T-helper 1 cell treated with Interleukin-12 subunit alpha and Interleukin-12 subunit beta and Interleukin-4 antibody, amounts not matched to agents 30 μg/mL and 1 μg/mL, for 36 hours (primary cell): ENCODE measurements around the gene F10.

Experiments used
- H3K27ac Mint-ChIP-seq: one replicate; pipeline ENCODE4 v1.8.0; 2021; ENCODE audit warnings: mild to moderate bottlenecking, mixed read lengths
- H3K27me3 Mint-ChIP-seq: one replicate; pipeline ENCODE4 v1.8.0; 2021; ENCODE audit warnings: low read depth, mixed read lengths
- H3K36me3 Mint-ChIP-seq: one replicate; pipeline ENCODE4 v1.8.0; 2021; ENCODE audit warnings: low read depth, mixed read lengths
- H3K4me1 Mint-ChIP-seq: one replicate; pipeline ENCODE4 v1.8.0; 2021; ENCODE audit warnings: low read depth, mixed read lengths
- H3K4me3 Mint-ChIP-seq: one replicate; pipeline ENCODE4 v1.8.0; 2021; ENCODE audit warnings: mild to moderate bottlenecking, moderate library complexity, mixed read lengths
- H3K9me3 Mint-ChIP-seq: one replicate; pipeline ENCODE4 v1.8.0; 2021; ENCODE audit warnings: mixed read lengths

F10 gene

DNA sequence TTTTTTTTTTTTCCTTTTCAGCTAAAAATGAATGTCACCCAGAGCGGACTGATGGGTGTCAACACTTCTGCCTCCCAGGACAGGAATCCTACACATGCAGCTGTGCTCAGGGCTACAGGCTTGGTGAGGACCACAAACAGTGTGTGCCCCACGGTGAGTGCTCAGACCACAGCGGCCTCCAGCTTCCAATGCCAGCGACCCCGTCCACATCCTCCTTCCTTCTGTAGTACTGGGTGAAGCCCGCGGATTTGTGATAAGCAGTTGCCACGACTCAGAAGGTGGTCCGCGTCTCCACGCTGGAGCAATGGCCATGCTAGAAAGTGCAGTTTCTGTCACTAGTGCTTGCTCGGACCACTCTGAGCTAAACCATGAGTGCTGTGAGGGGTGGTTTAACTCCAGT, 41.9 kb downstream of the F10 start:
- Mint-ChIP-seq H3K4me3 (peak overlapping the region; percentile 43), H3K4me1 (peaks cover 13% of the 10 kb centered on the region), H3K27ac (no peak overlapping the region), H3K27me3 (no peaks in the 10 kb centered on the region), H3K9me3 (no peaks in the 10 kb centered on the region), H3K36me3 (peaks cover 15% of the 10 kb centered on the region)

DNA sequence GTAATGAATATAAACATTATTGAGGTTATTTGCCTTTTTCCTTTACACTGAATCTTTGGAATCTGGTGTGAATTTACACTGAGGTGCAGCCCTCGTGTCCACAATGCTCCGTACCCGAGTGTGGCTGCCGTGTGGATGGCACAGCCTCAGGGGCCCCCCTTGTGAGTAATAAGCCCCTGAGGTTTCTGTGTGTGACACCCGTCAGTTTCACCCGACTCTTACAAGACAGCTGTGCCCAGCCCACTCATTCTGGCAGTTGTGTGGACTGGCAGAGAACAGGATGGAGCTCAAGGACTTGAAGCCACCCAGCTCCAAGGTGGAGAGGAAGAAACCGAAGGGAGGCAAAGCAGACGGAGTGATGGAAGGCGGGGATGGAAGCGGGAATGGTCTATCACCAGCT, 43.7 kb downstream of the F10 start:
- no peak overlapping the region for H3K4me3 Mint-ChIP-seq
- no peaks in the 10 kb centered on the region for H3K27me3 Mint-ChIP-seq
- H3K27ac Mint-ChIP-seq = peak overlapping the region; percentile 50
- no peaks in the 10 kb centered on the region for H3K9me3 Mint-ChIP-seq
- peaks cover 11% of the 10 kb centered on the region for H3K4me1 Mint-ChIP-seq
- peaks cover 24% of the 10 kb centered on the region for H3K36me3 Mint-ChIP-seq

DNA sequence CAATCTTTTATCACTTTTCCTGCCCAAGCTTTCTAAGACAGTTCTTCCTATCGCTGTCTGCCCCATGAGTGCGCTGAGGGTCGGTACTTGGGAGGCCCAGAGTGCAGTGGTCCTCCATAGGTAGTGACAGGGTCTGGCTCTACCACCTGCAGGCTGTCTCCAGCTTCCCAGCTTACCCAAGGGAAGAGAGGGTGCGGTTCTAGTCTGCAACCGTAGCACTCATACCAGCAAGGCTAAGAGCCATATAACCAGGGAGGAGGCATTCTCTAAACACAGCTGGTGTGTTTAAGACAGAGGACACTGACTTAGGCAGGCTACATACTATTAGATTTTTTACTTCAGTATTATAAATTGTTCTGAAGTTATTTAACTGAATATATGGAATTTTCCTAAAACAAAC, 44.1 kb downstream of the F10 start:
- Mint-ChIP-seq H3K27me3 (no peaks in the 10 kb centered on the region), H3K36me3 (peaks cover 28% of the 10 kb centered on the region)

DNA sequence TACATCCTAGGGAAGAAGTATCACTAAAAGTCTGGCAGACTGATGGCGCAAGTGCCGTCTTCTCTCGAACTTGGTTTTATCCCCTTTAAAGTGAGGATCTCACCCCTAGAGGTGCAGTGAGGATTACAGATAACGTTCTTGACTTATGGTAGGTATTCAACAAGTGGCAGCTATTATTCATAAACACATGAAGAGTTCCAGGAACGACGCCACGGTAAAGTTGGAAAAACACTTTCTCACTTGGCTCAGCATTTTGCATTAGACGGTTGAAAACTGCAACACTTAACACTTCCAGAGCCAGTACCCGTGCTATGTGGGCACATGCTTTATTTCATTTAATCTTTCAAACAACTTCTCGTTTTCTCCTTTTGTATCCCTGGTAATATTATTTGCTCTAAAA, 44.6 kb downstream of the F10 start:
- H3K36me3 Mint-ChIP-seq = peaks cover 30% of the 10 kb centered on the region
- H3K27ac Mint-ChIP-seq = no peak overlapping the region
- no peaks in the 10 kb centered on the region for H3K9me3 Mint-ChIP-seq
- H3K4me1 Mint-ChIP-seq = peaks cover 11% of the 10 kb centered on the region
- no peaks in the 10 kb centered on the region for H3K27me3 Mint-ChIP-seq
- no peak overlapping the region for H3K4me3 Mint-ChIP-seq

More for the DNA sequence above, 44.1 kb downstream of the F10 start:
- H3K9me3 Mint-ChIP-seq = no peaks in the 10 kb centered on the region
- H3K4me3 Mint-ChIP-seq = no peak overlapping the region
- H3K27ac Mint-ChIP-seq = no peak overlapping the region
- peaks cover 11% of the 10 kb centered on the region for H3K4me1 Mint-ChIP-seq

DNA sequence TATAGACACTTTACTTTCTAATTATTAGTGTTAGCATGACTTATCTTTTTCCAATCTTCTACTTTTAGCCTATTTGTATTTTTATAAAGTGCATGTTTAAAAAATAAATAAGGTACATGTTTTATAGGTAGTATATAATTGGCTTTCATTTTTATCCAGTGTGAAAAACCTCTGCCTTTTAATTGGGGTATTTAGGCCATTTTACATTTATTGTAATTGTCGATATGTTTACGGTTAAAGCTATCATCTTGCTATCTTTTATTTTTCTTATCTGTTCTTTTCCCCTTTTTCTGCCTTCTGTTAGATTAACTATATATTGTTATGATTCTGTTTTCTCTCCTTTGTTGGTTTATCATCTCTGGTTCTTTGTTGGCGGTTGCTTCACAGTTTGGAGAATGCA, 45.0 kb downstream of the F10 start:
- Mint-ChIP-seq H3K27ac (no peak overlapping the region), H3K36me3 (peaks cover 34% of the 10 kb centered on the region)

DNA sequence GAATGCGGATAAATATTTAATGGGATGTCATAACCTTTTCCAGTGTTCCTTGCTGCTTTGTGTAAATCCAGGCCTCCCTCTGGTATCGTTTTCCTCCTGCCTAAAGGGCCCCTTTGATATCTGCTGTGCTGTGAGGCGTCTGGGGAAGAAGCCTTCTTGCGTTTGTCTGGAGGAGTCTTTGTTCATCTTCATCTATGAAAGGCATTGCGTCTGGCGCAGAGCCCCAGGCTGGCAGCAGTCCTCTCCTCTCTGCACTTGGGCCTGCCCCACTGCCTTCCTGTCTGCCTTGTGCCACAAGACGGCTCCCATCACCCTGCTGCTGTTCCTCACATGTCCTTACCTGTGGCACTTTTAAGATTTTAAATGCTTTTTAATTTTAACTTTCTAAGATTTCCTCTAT, 45.6 kb downstream of the F10 start:
- no peak overlapping the region for H3K4me3 Mint-ChIP-seq
- no peak overlapping the region for H3K27ac Mint-ChIP-seq
- H3K27me3 Mint-ChIP-seq = no peaks in the 10 kb centered on the region
- peaks cover 37% of the 10 kb centered on the region for H3K36me3 Mint-ChIP-seq
- H3K9me3 Mint-ChIP-seq = no peaks in the 10 kb centered on the region
- peaks cover 14% of the 10 kb centered on the region for H3K4me1 Mint-ChIP-seq

More for the DNA sequence above, 45.0 kb downstream of the F10 start:
- no peaks in the 10 kb centered on the region for H3K9me3 Mint-ChIP-seq
- peaks cover 11% of the 10 kb centered on the region for H3K4me1 Mint-ChIP-seq
- no peak overlapping the region for H3K4me3 Mint-ChIP-seq
- no peaks in the 10 kb centered on the region for H3K27me3 Mint-ChIP-seq

DNA sequence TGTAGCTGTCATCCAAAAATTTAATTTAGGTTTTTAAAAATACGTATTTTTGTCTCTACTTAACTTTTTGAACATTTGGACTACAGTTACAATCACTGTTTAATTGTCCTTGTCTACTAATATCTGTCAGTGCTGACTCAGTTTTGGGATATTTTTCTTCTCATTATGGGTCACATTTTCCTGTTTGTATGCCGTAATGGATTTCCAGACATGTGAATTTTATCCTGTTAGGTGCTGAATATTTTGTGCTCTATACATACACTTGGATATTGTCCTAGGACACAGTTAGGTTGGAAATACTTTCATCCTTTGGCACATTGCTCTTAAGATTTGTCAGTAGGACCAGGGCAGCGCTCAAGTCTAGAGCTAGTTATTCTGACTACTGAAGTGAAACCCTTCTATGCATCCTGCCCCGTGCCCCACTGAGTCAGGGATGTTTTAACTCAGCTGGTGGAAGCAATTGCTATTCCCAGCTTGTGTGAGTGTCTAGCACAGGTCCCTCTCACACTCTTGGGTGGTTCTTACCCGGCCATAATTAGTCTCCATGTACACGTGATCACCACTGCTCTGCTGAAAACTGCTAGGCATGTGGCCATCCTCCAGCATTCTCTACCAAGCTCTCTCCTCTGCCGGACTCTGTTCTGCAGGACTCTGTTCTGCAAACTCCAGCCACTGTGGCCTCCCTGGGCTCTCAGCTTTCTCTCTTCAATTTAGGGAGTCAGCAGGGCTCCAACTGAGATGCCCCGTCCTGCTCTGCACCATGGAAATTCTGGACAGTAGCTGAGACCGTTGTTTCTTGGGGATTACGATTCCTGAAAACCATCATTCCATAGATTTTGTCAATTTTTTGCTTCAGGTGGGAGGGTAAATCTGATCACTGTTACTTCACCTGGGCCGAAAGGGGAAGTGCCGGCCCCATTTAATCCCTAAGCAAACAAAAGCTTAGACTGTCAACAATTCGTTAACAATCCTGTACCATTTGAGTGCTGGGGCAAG, 47.0 kb downstream of the F10 start:
- Mint-ChIP-seq H3K4me1 (peaks cover 14% of the 10 kb centered on the region), H3K36me3 (peaks cover 40% of the 10 kb centered on the region), H3K9me3 (no peaks in the 10 kb centered on the region), H3K4me3 (no peak overlapping the region), H3K27ac (no peak overlapping the region), H3K27me3 (no peaks in the 10 kb centered on the region)

DNA sequence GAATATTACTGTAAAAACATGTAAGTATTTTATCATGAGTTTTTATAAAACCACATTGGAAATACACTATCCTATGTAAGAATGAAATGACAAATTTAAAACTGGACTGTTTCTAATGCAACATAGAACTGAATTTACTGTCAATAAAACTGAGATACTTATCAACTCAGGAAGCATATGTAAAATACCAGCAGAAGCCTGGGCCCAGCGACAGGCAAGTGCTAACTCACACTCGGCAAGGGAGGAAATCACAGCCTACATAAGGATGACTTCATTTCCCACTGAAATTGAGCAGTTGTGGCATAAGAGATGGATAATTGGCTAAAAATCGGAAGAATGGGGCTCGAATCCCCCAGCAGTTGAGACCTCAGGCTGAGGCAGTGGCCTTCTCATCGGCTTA, 47.9 kb downstream of the F10 start:
- H3K4me3 Mint-ChIP-seq = no peak overlapping the region
- no peaks in the 10 kb centered on the region for H3K9me3 Mint-ChIP-seq
- H3K36me3 Mint-ChIP-seq = peaks cover 48% of the 10 kb centered on the region
- no peaks in the 10 kb centered on the region for H3K27me3 Mint-ChIP-seq
- peaks cover 15% of the 10 kb centered on the region for H3K4me1 Mint-ChIP-seq
- no peak overlapping the region for H3K27ac Mint-ChIP-seq

DNA sequence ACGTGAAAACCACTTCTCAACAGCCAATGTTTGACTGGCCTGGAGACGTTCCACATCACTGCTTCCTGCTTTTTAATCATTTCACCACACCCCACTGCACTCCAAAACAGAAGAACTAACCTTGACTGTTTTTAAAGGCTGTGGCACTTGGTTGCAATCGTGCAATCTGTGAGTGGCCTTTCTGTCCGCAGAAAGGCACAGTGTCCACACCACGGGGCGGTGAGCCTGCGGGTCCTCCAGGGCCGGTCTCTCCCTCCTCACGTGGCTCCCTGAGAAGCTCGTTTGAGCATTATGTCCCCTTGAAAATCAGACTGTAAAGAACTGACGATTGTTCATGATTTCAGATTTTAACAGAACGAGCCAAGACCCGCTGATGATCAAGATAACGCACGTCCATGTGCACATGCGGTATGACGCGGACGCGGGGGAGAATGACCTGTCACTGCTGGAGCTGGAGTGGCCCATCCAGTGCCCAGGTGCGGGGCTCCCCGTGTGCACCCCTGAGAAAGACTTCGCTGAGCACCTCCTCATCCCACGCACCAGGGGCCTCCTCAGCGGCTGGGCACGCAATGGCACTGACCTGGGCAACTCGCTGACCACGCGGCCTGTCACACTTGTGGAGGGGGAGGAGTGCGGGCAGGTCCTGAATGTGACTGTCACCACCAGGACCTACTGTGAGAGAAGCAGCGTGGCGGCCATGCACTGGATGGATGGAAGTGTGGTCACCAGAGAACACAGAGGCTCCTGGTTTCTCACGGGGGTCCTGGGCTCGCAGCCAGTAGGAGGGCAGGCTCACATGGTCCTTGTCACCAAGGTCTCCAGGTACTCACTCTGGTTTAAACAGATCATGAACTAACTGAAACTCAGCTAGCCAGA, 48.9 kb downstream of the F10 start:
- H3K27ac Mint-ChIP-seq = no peak overlapping the region
- peaks cover 25% of the 10 kb centered on the region for H3K4me1 Mint-ChIP-seq
- H3K36me3 Mint-ChIP-seq = peaks cover 53% of the 10 kb centered on the region
- H3K9me3 Mint-ChIP-seq = peaks cover 4% of the 10 kb centered on the region
- H3K4me3 Mint-ChIP-seq = no peak overlapping the region
- H3K27me3 Mint-ChIP-seq = no peaks in the 10 kb centered on the region

DNA sequence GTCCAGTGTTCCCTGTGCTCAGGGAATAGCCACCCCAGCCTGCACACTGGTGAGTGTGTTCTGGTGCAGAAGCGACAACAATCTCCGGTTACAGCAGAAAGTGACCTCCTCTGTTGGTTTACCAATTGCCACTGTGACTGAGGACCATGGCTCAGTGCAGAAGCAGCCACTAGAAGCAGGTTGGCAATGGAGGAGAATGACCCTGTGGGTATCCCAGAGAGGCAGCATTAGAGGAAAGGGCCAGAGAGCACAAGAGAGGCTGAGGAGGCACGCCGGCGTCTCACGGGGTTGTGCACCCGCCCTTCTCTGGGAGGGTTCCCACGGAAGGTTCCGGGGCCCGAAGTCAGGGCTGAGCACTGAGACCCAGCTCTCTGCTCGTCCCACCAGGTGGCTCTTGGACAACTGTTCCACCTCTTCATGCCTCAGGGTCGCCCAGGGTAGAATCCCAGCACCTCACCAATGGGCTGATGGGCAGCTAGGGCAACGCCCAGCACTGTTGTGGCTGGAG, 49.9 kb downstream of the F10 start:
- no peak overlapping the region for H3K27ac Mint-ChIP-seq
- peaks cover 4% of the 10 kb centered on the region for H3K9me3 Mint-ChIP-seq
- H3K27me3 Mint-ChIP-seq = no peaks in the 10 kb centered on the region
- H3K36me3 Mint-ChIP-seq = peaks cover 53% of the 10 kb centered on the region
- H3K4me3 Mint-ChIP-seq = no peak overlapping the region
- peaks cover 25% of the 10 kb centered on the region for H3K4me1 Mint-ChIP-seq

DNA sequence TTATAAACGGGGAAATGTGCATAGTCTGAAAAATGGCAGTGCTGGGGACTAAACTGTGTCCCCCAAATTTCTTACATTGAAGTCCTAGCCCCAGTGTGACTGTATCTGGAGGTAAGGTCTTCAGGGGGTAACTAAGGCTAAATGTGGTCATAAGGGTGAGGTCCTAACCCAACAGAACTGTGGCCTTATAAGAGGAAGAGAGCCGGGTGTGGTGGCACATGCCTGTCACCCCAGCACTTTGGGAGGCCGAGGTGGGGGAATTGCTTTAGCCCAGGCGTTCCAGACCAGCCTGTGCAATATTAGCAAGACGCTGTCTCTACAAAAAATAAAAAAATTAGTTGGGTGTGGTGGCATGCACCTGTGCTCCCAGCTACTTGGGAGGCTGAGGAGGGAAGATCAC, 53.7 kb downstream of the F10 start:
- peak overlapping the region; percentile 92 for H3K27ac Mint-ChIP-seq
- peaks cover 49% of the 10 kb centered on the region for H3K4me1 Mint-ChIP-seq

DNA sequence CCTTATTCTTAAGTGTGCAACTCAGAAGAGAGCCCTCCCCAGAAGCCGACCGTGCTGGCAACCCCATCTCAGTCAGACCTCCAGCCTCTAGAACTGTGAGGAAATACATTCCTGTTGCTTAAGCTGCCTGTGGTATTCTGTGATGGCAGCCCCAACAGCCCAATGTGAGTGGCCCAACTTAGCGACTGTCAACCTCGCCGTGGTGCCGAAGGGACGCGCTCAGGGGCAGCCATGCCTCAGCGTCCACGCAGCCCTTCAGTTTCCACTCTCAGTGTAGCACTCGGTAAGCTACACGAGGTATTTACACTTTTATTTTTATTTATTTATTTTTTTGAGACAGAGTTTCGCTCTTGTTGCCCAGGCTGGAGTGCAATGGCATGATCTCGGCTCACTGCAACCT, 54.2 kb downstream of the F10 start:
- H3K4me3 Mint-ChIP-seq = no peak overlapping the region
- H3K36me3 Mint-ChIP-seq = peaks cover 55% of the 10 kb centered on the region
- no peaks in the 10 kb centered on the region for H3K27me3 Mint-ChIP-seq
- H3K4me1 Mint-ChIP-seq = peaks cover 50% of the 10 kb centered on the region
- H3K9me3 Mint-ChIP-seq = peaks cover 4% of the 10 kb centered on the region
- peak overlapping the region; percentile 92 for H3K27ac Mint-ChIP-seq

More for the DNA sequence above, 53.7 kb downstream of the F10 start:
- Mint-ChIP-seq H3K36me3 (peaks cover 59% of the 10 kb centered on the region), H3K4me3 (peak overlapping the region; percentile 61), H3K27me3 (no peaks in the 10 kb centered on the region), H3K9me3 (peaks cover 4% of the 10 kb centered on the region)

DNA sequence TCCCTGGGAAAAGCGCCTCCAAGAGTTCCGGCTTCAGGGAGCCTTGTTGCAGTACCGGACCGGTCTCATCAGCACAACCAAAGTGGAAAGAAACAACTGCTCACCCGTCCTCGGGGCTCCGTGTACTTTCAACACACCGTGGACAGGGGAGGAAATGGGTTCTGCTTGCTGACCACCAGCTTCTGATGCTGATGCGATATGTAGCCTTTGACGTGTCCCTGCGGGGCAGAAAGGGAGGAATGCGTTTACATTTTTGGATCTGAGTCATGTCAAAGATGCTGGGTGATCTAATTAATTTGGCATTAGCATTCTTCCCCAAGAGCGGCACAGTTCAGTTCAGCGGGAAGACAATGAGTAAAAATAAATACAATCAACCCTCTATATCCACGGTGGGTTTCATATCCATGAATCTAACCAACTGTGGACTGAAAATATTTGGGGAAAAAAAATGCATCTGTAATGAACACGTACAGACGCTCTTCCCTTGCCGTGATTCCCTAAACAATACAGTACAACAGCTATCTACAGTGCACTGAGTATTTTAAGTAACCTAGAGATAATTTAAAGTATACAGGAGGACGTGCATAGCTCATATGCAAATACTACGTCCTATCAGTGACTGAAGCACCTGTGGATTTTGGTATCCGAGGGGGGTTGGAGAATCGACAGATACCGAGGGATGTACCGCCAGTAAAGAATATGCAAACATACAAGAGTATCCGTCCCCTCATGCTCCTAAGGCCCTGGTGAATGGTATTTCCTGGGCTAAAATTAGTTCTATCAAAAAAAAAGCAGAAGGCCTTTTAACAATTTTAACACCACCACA, 55.7 kb downstream of the F10 start:
- H3K27ac Mint-ChIP-seq = peak overlapping the region; percentile 42

DNA sequence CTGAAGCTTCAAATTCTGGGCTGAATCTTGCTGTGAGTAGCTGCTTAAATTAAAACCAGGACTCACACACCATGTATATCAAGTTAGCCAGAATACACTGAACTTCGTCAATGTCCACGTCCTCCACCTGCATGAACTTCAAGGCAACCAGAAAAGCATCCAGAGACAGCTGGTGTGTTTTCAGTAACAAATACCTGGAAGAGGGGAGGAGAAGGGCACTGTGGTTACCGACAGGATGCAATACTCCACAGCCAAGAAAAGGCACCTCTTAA, 56.2 kb downstream of the F10 start:
- Mint-ChIP-seq H3K27me3 (no peaks in the 10 kb centered on the region), H3K4me3 (no peak overlapping the region), H3K36me3 (peaks cover 56% of the 10 kb centered on the region), H3K9me3 (peaks cover 4% of the 10 kb centered on the region), H3K4me1 (peaks cover 51% of the 10 kb centered on the region), H3K27ac (no peak overlapping the region)

More for the DNA sequence above, 55.7 kb downstream of the F10 start:
- Mint-ChIP-seq H3K4me3 (no peak overlapping the region), H3K4me1 (peaks cover 49% of the 10 kb centered on the region), H3K27me3 (no peaks in the 10 kb centered on the region), H3K36me3 (peaks cover 50% of the 10 kb centered on the region), H3K9me3 (peaks cover 4% of the 10 kb centered on the region)
